ENCODE results near the gene ZNF260.

Gene ZNF260

GRCh38 chr19:36489920-36490415 is 38.1 kb downstream of the ZNF260 start:
- DNase-seq (ENCODE audit: low read depth): peak; percentile 57

GRCh38 chr19:36489118-36489919 is 38.8 kb downstream of the ZNF260 start, which contains the start of gene ZNF566:
Gene ZNF566 (minus strand): TSS chr19:36489561. CDS start chr19:36476557, 13,004 bp downstream.
- DNase-seq (ENCODE audit: low read depth): peak; percentile 89

DNA sequence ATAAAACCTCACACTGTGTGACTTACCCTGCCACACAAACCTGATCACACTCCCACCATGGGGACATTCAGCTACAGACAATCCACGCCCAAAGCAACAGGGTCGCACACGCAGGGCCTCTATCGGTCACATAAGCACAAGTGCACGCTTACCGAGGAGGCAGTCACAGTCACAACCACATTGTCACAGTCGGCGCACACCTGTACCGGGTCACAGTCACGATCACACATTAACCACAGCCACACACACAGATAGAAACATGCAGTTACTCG is 39.3 kb downstream of the ZNF260 start:
- no peak for DNase-seq (ENCODE audit: low read depth)

DNA sequence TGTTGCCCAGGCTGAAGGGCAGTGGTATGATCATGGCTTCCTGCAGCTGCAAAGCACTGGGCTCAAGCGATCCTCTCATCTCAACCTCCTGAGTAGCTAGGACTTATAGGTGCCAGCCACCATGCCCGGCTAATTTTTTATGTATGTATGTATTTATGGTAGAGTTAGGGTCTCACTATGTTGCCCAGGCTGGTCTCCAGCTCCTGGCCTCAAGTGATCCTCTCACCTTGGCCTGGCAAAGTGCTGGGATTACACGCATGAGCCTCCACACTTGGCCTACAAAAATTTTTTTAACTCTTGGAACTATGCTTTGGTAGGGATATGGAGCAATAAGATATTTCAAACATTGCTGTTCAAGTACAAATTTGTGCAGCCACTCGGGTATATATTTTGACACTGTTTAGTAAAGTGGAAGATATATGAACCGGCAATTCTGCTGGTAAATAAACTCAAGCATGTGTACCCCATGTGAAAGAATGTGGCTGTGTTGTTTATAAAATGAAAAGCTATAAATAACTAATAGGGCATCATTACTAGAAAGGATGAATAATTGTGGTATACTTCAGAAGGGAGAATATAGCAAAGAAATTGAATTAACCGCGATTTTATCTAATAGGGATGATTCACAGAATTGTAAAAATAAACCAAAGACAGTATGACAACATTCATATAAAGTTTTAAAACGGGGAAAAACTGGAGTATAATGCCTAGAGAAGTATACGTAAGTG is 39.8 kb downstream of the ZNF260 start:
- no peak for DNase-seq (ENCODE audit: low read depth)

DNA sequence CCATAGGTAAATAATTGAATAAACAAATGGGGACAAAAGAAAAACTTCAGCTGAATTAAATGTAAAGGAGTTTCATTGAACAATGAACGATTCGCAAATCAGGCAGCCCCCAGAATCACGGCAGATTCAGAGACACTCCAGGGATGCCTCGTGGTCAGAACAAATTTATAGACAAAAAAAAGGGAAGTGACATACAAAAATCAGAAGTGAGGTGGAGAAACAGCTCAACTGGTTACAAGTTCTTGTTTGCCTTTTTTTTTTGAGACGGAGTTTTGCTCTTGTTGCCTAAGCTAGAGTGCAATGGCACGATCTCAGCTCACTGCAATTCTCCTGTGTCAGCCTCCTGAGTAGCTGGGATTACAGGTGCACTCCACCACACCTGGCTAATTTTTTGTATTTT is 44.4 kb downstream of the ZNF260 start:
- DNase-seq (ENCODE audit: low read depth): no peak

GRCh38 chr19:36482876-36483275 is 45.2 kb downstream of the ZNF260 start:
- DNase-seq (ENCODE audit: low read depth): no peak

Measured in T-helper 22 cell (primary cell).